H9 (cell line): ENCODE results near the gene C12orf57. TPM values are rescaled to one million over a fixed set of nuclear protein-coding genes. Genes with fewer than 3 reads are reported as not detected.

Source experiments
- DNase-seq: peaks from one replicate; pipeline ENCODE4 v3.0.0-alpha.2; 2017
- H2AFZ ChIP-seq: one replicate; pipeline ENCODE4 v1.6.1; 2013; ENCODE audit warnings: mild to moderate bottlenecking, low read length, control low read depth, moderate library complexity
- H2AK5ac ChIP-seq: 2 replicates; pipeline ENCODE4 v1.6.1; 2013; ENCODE audit warnings: low read length, control low read depth, mixed read lengths; ENCODE audit not compliant: insufficient read length
- H2BK120ac ChIP-seq: one replicate; pipeline ENCODE4 v1.6.1; 2013; ENCODE audit warnings: low read depth, mild to moderate bottlenecking, low read length, control low read depth, inconsistent platforms; ENCODE audit not compliant: poor library complexity, severe bottlenecking
- H2BK12ac ChIP-seq: 2 replicates; pipeline ENCODE4 v1.6.1; 2013; ENCODE audit warnings: low read length, control low read depth, mixed read lengths, low read depth; ENCODE audit not compliant: insufficient read length
- H2BK15ac ChIP-seq: 2 replicates; pipeline ENCODE4 v1.6.1; 2013; ENCODE audit warnings: low read depth, low read length, control low read depth
- H2BK20ac ChIP-seq: one replicate; pipeline ENCODE4 v1.6.1; 2013; ENCODE audit warnings: low read depth, mild to moderate bottlenecking, low read length, control low read depth, inconsistent platforms; ENCODE audit not compliant: poor library complexity, severe bottlenecking
- H2BK5ac ChIP-seq: 2 replicates; pipeline ENCODE4 v1.6.1; 2013; ENCODE audit warnings: low read length, control low read depth, mixed read lengths; ENCODE audit not compliant: insufficient read length
- H3K14ac ChIP-seq: 2 replicates; pipeline ENCODE4 v1.6.1; 2013; ENCODE audit warnings: low read length, control low read depth; ENCODE audit not compliant: insufficient read depth
- H3K18ac ChIP-seq: 2 replicates; pipeline ENCODE4 v1.6.1; 2013; ENCODE audit warnings: low read depth, mild to moderate bottlenecking, mixed read lengths, low read length, control low read depth; ENCODE audit not compliant: insufficient read length
- H3K23ac ChIP-seq: 2 replicates; pipeline ENCODE4 v1.6.1; 2013; ENCODE audit warnings: low read length, control low read depth, mixed read lengths, low read depth; ENCODE audit not compliant: insufficient read length
- H3K23me2 ChIP-seq: 2 replicates; pipeline ENCODE4 v1.6.1; 2013; ENCODE audit warnings: low read depth, mild to moderate bottlenecking, mixed read lengths, low read length, control low read depth; ENCODE audit not compliant: insufficient read length, poor library complexity, severe bottlenecking
- H3K27ac ChIP-seq: 2 replicates; pipeline ENCODE4 v1.5.1; 2013; ENCODE audit warnings: low read length, control low read depth, mixed read lengths, low read depth; ENCODE audit not compliant: insufficient read length
- H3K27me3 ChIP-seq: 2 replicates; pipeline ENCODE4 v1.6.1; 2013; ENCODE audit warnings: low read length, control low read depth, inconsistent platforms; ENCODE audit not compliant: insufficient read depth
- H3K4ac ChIP-seq: 2 replicates; pipeline ENCODE4 v1.6.1; 2013; ENCODE audit warnings: low read depth, mild to moderate bottlenecking, control low read depth, inconsistent platforms, low read length, moderate library complexity
- H3K4me1 ChIP-seq: 2 replicates; pipeline ENCODE4 v1.6.1; 2013; ENCODE audit warnings: low read length, control low read depth, inconsistent platforms; ENCODE audit not compliant: insufficient read depth
- H3K4me2 ChIP-seq: 2 replicates; pipeline ENCODE4 v1.6.1; 2013; ENCODE audit warnings: low read length, control low read depth, mixed read lengths; ENCODE audit not compliant: insufficient read length, insufficient read depth
- H3K56ac ChIP-seq: 2 replicates; pipeline ENCODE4 v1.6.1; 2013; ENCODE audit warnings: low read depth, mild to moderate bottlenecking, mixed read lengths, low read length, control low read depth; ENCODE audit not compliant: insufficient read length
- H3K79me1 ChIP-seq: 2 replicates; pipeline ENCODE4 v1.6.1; 2013; ENCODE audit warnings: low read depth, mild to moderate bottlenecking, moderate library complexity, low read length, control low read depth, inconsistent platforms; ENCODE audit not compliant: insufficient read depth, poor library complexity, severe bottlenecking
- H3K79me2 ChIP-seq: 2 replicates; pipeline ENCODE4 v1.6.1; 2013; ENCODE audit warnings: low read length, control low read depth, inconsistent platforms; ENCODE audit not compliant: insufficient read depth
- H3K9ac ChIP-seq: 2 replicates; pipeline ENCODE4 v1.6.1; 2013; ENCODE audit warnings: low read length, control low read depth, mixed read lengths; ENCODE audit not compliant: insufficient read length; ENCODE audit errors: extremely low read depth
- H3K9me3 ChIP-seq: one replicate; pipeline ENCODE4 v1.6.1; 2013; ENCODE audit warnings: low read depth, low read length, inconsistent platforms; ENCODE audit not compliant: control insufficient read depth
- H3T11ph ChIP-seq: one replicate; pipeline ENCODE4 v1.6.1; 2013; ENCODE audit warnings: mild to moderate bottlenecking, low read length, control low read depth, inconsistent platforms
- H4K20me1 ChIP-seq: one replicate; pipeline ENCODE4 v1.6.1; 2013; ENCODE audit not compliant: control insufficient read depth, insufficient read length, insufficient read depth
- H4K5ac ChIP-seq: 2 replicates; pipeline ENCODE4 v1.6.1; 2013; ENCODE audit warnings: low read depth, mild to moderate bottlenecking, mixed read lengths, low read length, control low read depth; ENCODE audit not compliant: insufficient read length
- H4K8ac ChIP-seq: replicated peaks from 2 replicates; pipeline ENCODE4 v1.6.1; 2013; ENCODE audit warnings: low read length, control low read depth, mixed read lengths, low read depth; ENCODE audit not compliant: insufficient read length
- H4K91ac ChIP-seq: 2 replicates; pipeline ENCODE4 v1.6.1; 2013; ENCODE audit warnings: low read depth, mild to moderate bottlenecking, moderate library complexity, mixed read lengths, low read length, control low read depth; ENCODE audit not compliant: insufficient read length
- H3K27ac Mint-ChIP-seq, 3 experiments: 2 replicates in 2 of 3; 3 replicates in 1 of 3; pipeline ENCODE4 v1.8.0; 2020 to 2021; ENCODE audit warnings: mixed read lengths in 3 of 3, mild to moderate bottlenecking in 1 of 3, moderate library complexity in 1 of 3
- H3K27me3 Mint-ChIP-seq: 2 replicates; pipeline ENCODE4 v1.8.0; 2021; ENCODE audit warnings: low read depth, mild to moderate bottlenecking, moderate library complexity, mixed read lengths
- H3K36me3 Mint-ChIP-seq, 3 experiments: 2 replicates in 2 of 3; 3 replicates in 1 of 3; pipeline ENCODE4 v1.8.0; 2020 to 2021; ENCODE audit warnings: low read depth in 3 of 3, mixed read lengths in 3 of 3; ENCODE audit not compliant: insufficient read depth in 1 of 3
- H3K4me1 Mint-ChIP-seq, 2 experiments: 2 replicates each; pipeline ENCODE4 v1.8.0; 2020; ENCODE audit warnings: mixed read lengths in 2 of 2
- H3K4me3 Mint-ChIP-seq, 2 experiments: 2 replicates in 1 of 2; 3 replicates in 1 of 2; pipeline ENCODE4 v1.8.0; 2020 to 2021; ENCODE audit warnings: mild to moderate bottlenecking in 2 of 2, mixed read lengths in 2 of 2, moderate library complexity in 1 of 2
- H3K9me3 Mint-ChIP-seq, 2 experiments: 2 replicates in 1 of 2; 3 replicates in 1 of 2; pipeline ENCODE4 v1.8.0; 2020; ENCODE audit warnings: mild to moderate bottlenecking in 2 of 2, mixed read lengths in 2 of 2, moderate library complexity in 1 of 2
- CTCF ChIP-seq: fragments of 200-600 bp; sonication (generic); conservative IDR thresholded peaks from 3 replicates; pipeline ENCODE4 v1.8.0; 2021; ENCODE audit warnings: antibody characterized with exemption, mild to moderate bottlenecking
- WGBS: extraction: QIAGEN DNeasy Blood & Tissue Kit; methylation state at CpG from one replicate; pipeline ENCODE4 v1.1.7; 2013; ENCODE audit warnings: missing lambda C conversion rate, low lambda C conversion rate, mixed read lengths; ENCODE audit not compliant: insufficient read length; ENCODE audit errors: extremely low coverage; 5-methylcytosine and 5-hydroxymethylcytosine counted together
- microRNA-seq: library from miRNA; unstranded; fragments of <30 nt; microRNA quantifications from one replicate; pipeline ENCODE4, GENCODE V29; 2020; ENCODE audit warnings: borderline microRNAs expressed
- total RNA-seq: library from RNA; stranded (reverse); gene quantifications from 2 replicates; pipeline ENCODE4 v1.2.1, GENCODE V29; 2021

The C12orf57 gene
- total RNA-seq, 1 experiment from 2014 or later: 195 TPM

GRCh38 chr12:6987956-6988553 is 44.2 kb downstream of the C12orf57 start:
- Mint-ChIP-seq H3K4me1 (peaks cover 0 to 1% of the 10 kb centered on the region in 2 experiments; a peak in 2 of 4 replicates), H3K36me3 (peaks cover 1 to 28% (median 18%) of the 10 kb centered on the region in 3 experiments; a peak in 6 of 7 replicates), H3K27me3 (no peaks in the 10 kb centered on the region), H3K9me3 (no peaks in the 10 kb centered on the region; a peak in 1 of 5 replicates), H3K4me3 (no peak overlapping the region), H3K27ac (peak overlapping the region in 2 of 3 experiments; percentile 10 to 21; a peak in 3 of 7 replicates)
- Histone ChIP-seq H3K23me2 (no peaks in the 10 kb centered on the region), H3K56ac (no peak overlapping the region), H3T11ph (no peak overlapping the region), H3K9me3 (no peaks in the 10 kb centered on the region), H2BK20ac (no peak overlapping the region), H3K18ac (no peak overlapping the region), H3K79me2 (no peaks in the 10 kb centered on the region), H3K23ac (no peak overlapping the region), H3K4ac (no peak overlapping the region), H4K5ac (no peak overlapping the region), H2BK15ac (no peak overlapping the region), H4K20me1 (no peaks in the 10 kb centered on the region), H3K27me3 (no peaks in the 10 kb centered on the region), H3K9ac (no peak overlapping the region), H2BK5ac (no peak overlapping the region), H3K4me1 (no peaks in the 10 kb centered on the region), H2AFZ (no peak overlapping the region), H4K8ac (no peak overlapping the region), H2BK12ac (no peak overlapping the region), H3K14ac (no peak overlapping the region), H4K91ac (no peak overlapping the region), H3K79me1 (no peaks in the 10 kb centered on the region), H2BK120ac (no peak overlapping the region), H2AK5ac (no peak overlapping the region), H3K4me2 (no peak overlapping the region), H3K27ac (no peak overlapping the region)
- TF ChIP-seq CTCF: no peak
- DNase-seq: no peak
- no CpG with 5 or more reads among the region's 11 CpGs for WGBS

Small RNAs within 50 kb of the gene (microRNA-seq; reads per million reads assigned to microRNA genes)
- gene MIR141 (233 reads per million, percentile 81 among the genes with 10 or more reads in this experiment), gene MIR200C (2,180 reads per million, percentile 98 among the genes with 10 or more reads in this experiment)

Other genes starting within 250 kb of the C12orf57 start
- gene PIANP, start 243.2 kb upstream of the C12orf57 start, total RNA-seq: 5.2 and 6.6 TPM in 2 replicates
- 34.2 and 35.9 TPM in 2 replicates for gene COPS7A, start 220.0 kb upstream of the C12orf57 start, total RNA-seq
- gene MLF2, start 190.9 kb upstream of the C12orf57 start, total RNA-seq: 244 and 258 TPM in 2 replicates
- 422 and 438 TPM in 2 replicates for gene PTMS, start 177.7 kb upstream of the C12orf57 start, total RNA-seq
- gene LAG3, start 171.5 kb upstream of the C12orf57 start, total RNA-seq: 1.7 and 2.2 TPM in 2 replicates
- gene CD4, start 154.5 kb upstream of the C12orf57 start, total RNA-seq: 0.88 and 1.1 TPM in 2 replicates
- gene GPR162, start 122.2 kb upstream of the C12orf57 start, total RNA-seq: 4.6 and 6.1 TPM in 2 replicates
- 55.0 and 60.2 TPM in 2 replicates for gene P3H3, start 115.6 kb upstream of the C12orf57 start, total RNA-seq
- gene GNB3, start 103.1 kb upstream of the C12orf57 start, total RNA-seq: 17.3 and 20.0 TPM in 2 replicates
- 45.1 and 48.6 TPM in 2 replicates for gene CDCA3, start 92.7 kb upstream of the C12orf57 start, total RNA-seq
- gene USP5, start 91.9 kb upstream of the C12orf57 start, total RNA-seq: 143 and 144 TPM in 2 replicates
- 1,177 and 1,211 TPM in 2 replicates for gene TPI1, start 76.5 kb upstream of the C12orf57 start, total RNA-seq
- 13.7 and 16.3 TPM in 2 replicates for gene SPSB2, start 70.7 kb upstream of the C12orf57 start, total RNA-seq
- gene LRRC23, start 39.2 kb upstream of the C12orf57 start, total RNA-seq: 2.1 and 2.6 TPM in 2 replicates
- gene ENO2, start 29.4 kb upstream of the C12orf57 start, total RNA-seq: 165 and 166 TPM in 2 replicates
- gene ATN1, start 16.1 kb upstream of the C12orf57 start, total RNA-seq: 97.9 and 103 TPM in 2 replicates
- not detected in 2 replicates for gene RNU7-1, start 206 bp upstream of the C12orf57 start, total RNA-seq
- gene PTPN6, start 7.3 kb downstream of the C12orf57 start, total RNA-seq: 18.2 and 19.8 TPM in 2 replicates
- 370 and 383 TPM in 2 replicates for gene PHB2, start 26.6 kb downstream of the C12orf57 start, total RNA-seq
- 62.7 and 67.4 TPM in 2 replicates for gene EMG1, start 26.9 kb downstream of the C12orf57 start, total RNA-seq
- 45.0 and 47.7 TPM in 2 replicates for gene LPCAT3, start 74.5 kb downstream of the C12orf57 start, total RNA-seq
- gene C1S, start 116.7 kb downstream of the C12orf57 start, total RNA-seq: 3.4 and 4.2 TPM in 2 replicates
- gene C1R, start 148.4 kb downstream of the C12orf57 start, total RNA-seq: 11.4 and 11.5 TPM in 2 replicates
- 14.4 and 15.1 TPM in 2 replicates for gene C1RL, start 165.2 kb downstream of the C12orf57 start, total RNA-seq
- 2.1 and 2.7 TPM in 2 replicates for gene RBP5, start 184.9 kb downstream of the C12orf57 start, total RNA-seq
- gene CLSTN3, start 186.3 kb downstream of the C12orf57 start, total RNA-seq: 25.0 and 26.2 TPM in 2 replicates
- gene PEX5, start 245.7 kb downstream of the C12orf57 start, total RNA-seq: 38.1 and 40.5 TPM in 2 replicates